Measurements from ENCODE around the gene AURKAIP1.

GRCh38 chr1:1340185-1340584 is 34.8 kb downstream of the AURKAIP1 start:
- TF ChIP-seq CTCF (IDR thresholded peaks at IDR 0.05) = no peak
- TF ChIP-seq POLR2A (IDR thresholded peaks at IDR 0.05) = no peak
